Upper lobe of left lung (tissue), 6 donors: ENCODE results near the gene MYMK. TPM values are rescaled to one million over a fixed set of nuclear protein-coding genes. Genes with fewer than 3 reads are reported as not detected.

Experiments
- ATAC-seq, 2 donors: fragments of 200-7000 bp; cut with Tn5 transposase; one replicate each; pipeline ENCODE4 v1.9.1; 2022; ENCODE audit warnings: mild to moderate bottlenecking in 2 of 2, moderate library complexity in 2 of 2; ENCODE audit not compliant: low FRiP score in 2 of 2
- DNase-seq, 2 donors: peaks; one replicate each; pipeline ENCODE4 v3.0.0-alpha.2; 2019 to 2020
- H3K27ac ChIP-seq, 4 donors: fragments of 200-600 bp; sonication (generic); one replicate each; pipeline ENCODE4 v1.5.1; 2016 to 2019
- H3K27me3 ChIP-seq, 4 donors: fragments of 200-600 bp; sonication (generic); one replicate each; pipeline ENCODE4 v1.5.1; 2017 to 2019
- H3K36me3 ChIP-seq, 4 donors: fragments of 200-600 bp; sonication (generic); one replicate each; pipeline ENCODE4 v1.5.1; 2016 to 2019
- H3K4me1 ChIP-seq, 4 donors: fragments of 200-600 bp; sonication (generic); one replicate each; pipeline ENCODE4 v1.5.1; 2018 to 2019
- H3K4me3 ChIP-seq, 4 donors: fragments of 200-600 bp; sonication (generic); one replicate each; pipeline ENCODE4 v1.5.1; 2017 to 2019; ENCODE audit warnings: mild to moderate bottlenecking in 2 of 4, moderate library complexity in 1 of 4
- H3K9me3 ChIP-seq, 4 donors: fragments of 200-600 bp; sonication (generic); one replicate each; pipeline ENCODE4 v1.5.1; 2018 to 2019
- CTCF ChIP-seq, 6 experiments: fragments of 450-650 bp in 4 of 6; fragments of 200-600 bp in 2 of 6; sonication (generic) in 2 of 6; IDR thresholded peaks; one replicate each; pipeline ENCODE4 v1.5.1; 2016 to 2019; ENCODE audit warnings: antibody characterized with exemption in 6 of 6
- EP300 ChIP-seq, 4 donors: sonication (generic); formaldehyde crosslinking; IDR thresholded peaks; one replicate each; pipeline ENCODE4 v1.5.1; 2017; ENCODE audit warnings: antibody characterized with exemption in 4 of 4, control low read depth in 2 of 4
- POLR2A ChIP-seq, 4 donors: fragments of 450-650 bp; IDR thresholded peaks; one replicate each; pipeline ENCODE4 v1.5.1; 2016 to 2017; ENCODE audit warnings: antibody characterized with exemption in 4 of 4, mild to moderate bottlenecking in 2 of 4
- POLR2AphosphoS5 ChIP-seq, 2 donors: sonication (generic); formaldehyde crosslinking; IDR thresholded peaks; one replicate each; pipeline ENCODE4 v1.5.1; 2017; ENCODE audit warnings: antibody characterized with exemption in 2 of 2
- WGBS, 2 donors: methylation state at CpG; one replicate each; pipeline ENCODE4 v1.1.5; 2017 to 2018; 5-methylcytosine and 5-hydroxymethylcytosine counted together
- total RNA-seq, 6 donors: library from RNA; depleted of rRNA in 4 of 6; stranded (reverse); fragments of >200 nt in 4 of 6; gene quantifications; one replicate each; pipeline versions ENCODE4 v1.1.0 to v1.2.1, GENCODE V29; 2016 to 2021
- donor health status: DM: no; HTN: no; CAD: no; lungs with moderate emphysema.
- donor health status: DM: no; HTN: yes; CAD: no; lungs with severe emphysema.

Gene MYMK
- total RNA-seq, 6 donors from 2014 or later, result not detected

- ATAC-seq (no peak), DNase-seq (no peak)
- Histone ChIP-seq H3K27ac (no peak overlapping the region), H3K36me3 (no peaks in the 10 kb centered on the region), H3K27me3 (peaks cover 0 to 3% (median 0%) of the 10 kb centered on the region in 4 donors), H3K4me1 (peaks cover 18 to 23% (median 20%) of the 10 kb centered on the region in 4 donors), H3K9me3 (no peaks in the 10 kb centered on the region), H3K4me3 (no peak overlapping the region)
- TF ChIP-seq CTCF (IDR thresholded peaks at IDR 0.05), result no peak
- no peak for TF ChIP-seq EP300 (IDR thresholded peaks at IDR 0.05)
- no peak for TF ChIP-seq POLR2A (IDR thresholded peaks at IDR 0.05)
- TF ChIP-seq POLR2AphosphoS5 (IDR thresholded peaks at IDR 0.05), result no peak
- WGBS, 2 donors, result 73 to 88% methylated on average over 10 of the region's 10 CpGs
Measured at GRCh38 chr9:133511607-133512006, 13.2 kb downstream of the MYMK start.

GRCh38 chr9:133510926-133511505 lies 13.7 kb downstream of the MYMK start:
- no peak for TF ChIP-seq CTCF (IDR thresholded peaks at IDR 0.05)
- TF ChIP-seq POLR2AphosphoS5 (IDR thresholded peaks at IDR 0.05), result no peak
- no peak for TF ChIP-seq EP300 (IDR thresholded peaks at IDR 0.05)
- no peak for TF ChIP-seq POLR2A (IDR thresholded peaks at IDR 0.05)

GRCh38 chr9:133509179-133510083 lies 15.3 kb downstream of the MYMK start:
- H3K4me3 ChIP-seq, result peak overlapping the region in 1 of 4 donors; percentile 1
- ATAC-seq (peak in 1 of 2 donors; percentile 12), DNase-seq (peak; percentile 33 to 79)
- H3K27ac ChIP-seq, result peak overlapping the region in 1 of 4 donors; percentile 51
- peaks cover 15 to 37% (median 18%) of the 10 kb centered on the region in 4 donors for H3K4me1 ChIP-seq
- TF ChIP-seq EP300 (IDR thresholded peaks at IDR 0.05) (no peak), POLR2A (IDR thresholded peaks at IDR 0.05) (no peak), POLR2AphosphoS5 (IDR thresholded peaks at IDR 0.05) (no peak), CTCF (IDR thresholded peaks at IDR 0.05) (no peak)
- 5 to 8% methylated on average over 7 to 26 of the region's 26 CpGs for WGBS, 2 donors
- no peaks in the 10 kb centered on the region for H3K9me3 ChIP-seq
- no peaks in the 10 kb centered on the region for H3K36me3 ChIP-seq
- H3K27me3 ChIP-seq, result no peaks in the 10 kb centered on the region

More at GRCh38 chr9:133510926-133511505, 13.7 kb downstream of the MYMK start:
- H3K9me3 ChIP-seq, result no peaks in the 10 kb centered on the region
- H3K4me3 ChIP-seq, result no peak overlapping the region
- WGBS, 2 donors, result 40 to 81% methylated on average over 1 to 11 of the region's 27 CpGs
- ATAC-seq (no peak), DNase-seq (peak in 1 of 2 donors; percentile 72)
- H3K36me3 ChIP-seq, result no peaks in the 10 kb centered on the region
- peaks cover 18 to 29% (median 20%) of the 10 kb centered on the region in 4 donors for H3K4me1 ChIP-seq
- peaks cover 0 to 3% (median 0%) of the 10 kb centered on the region in 4 donors for H3K27me3 ChIP-seq
- no peak overlapping the region for H3K27ac ChIP-seq

- no peaks in the 10 kb centered on the region for H3K27me3 ChIP-seq
- ATAC-seq, result no peak
Measured at GRCh38 chr9:133508046-133508445, 16.7 kb downstream of the MYMK start.

GRCh38 chr9:133507246-133507965 lies 17.4 kb downstream of the MYMK start:
- H3K4me3 ChIP-seq, result no peak overlapping the region
- H3K27ac ChIP-seq, result peak overlapping the region in 2 of 4 donors; percentile 10 to 75
- DNase-seq, result no peak
- H3K9me3 ChIP-seq, result peaks cover 1 to 4% (median 2%) of the 10 kb centered on the region in 4 donors
- H3K4me1 ChIP-seq, result peaks cover 13 to 33% (median 14%) of the 10 kb centered on the region in 4 donors
- no peak for ATAC-seq
- H3K36me3 ChIP-seq, result no peaks in the 10 kb centered on the region
- TF ChIP-seq EP300 (IDR thresholded peaks at IDR 0.05), result no peak
- TF ChIP-seq POLR2A (IDR thresholded peaks at IDR 0.05), result no peak
- TF ChIP-seq POLR2AphosphoS5 (IDR thresholded peaks at IDR 0.05), result no peak
- TF ChIP-seq CTCF (IDR thresholded peaks at IDR 0.05), result no peak
- 94 to 95% methylated on average over 24 of the region's 24 CpGs for WGBS, 2 donors
- no peaks in the 10 kb centered on the region for H3K27me3 ChIP-seq

More at GRCh38 chr9:133508046-133508445, 16.7 kb downstream of the MYMK start:
- H3K4me1 ChIP-seq, result peaks cover 13 to 33% (median 14%) of the 10 kb centered on the region in 4 donors
- 94% methylated on average over 8 of the region's 8 CpGs; no CpG with 5 or more reads in 1 of the 2 donors for WGBS, 2 donors
- no peak overlapping the region for H3K4me3 ChIP-seq
- TF ChIP-seq POLR2AphosphoS5 (IDR thresholded peaks at IDR 0.05), result no peak
- no peaks in the 10 kb centered on the region for H3K9me3 ChIP-seq
- no peak for DNase-seq
- no peak overlapping the region for H3K27ac ChIP-seq
- no peaks in the 10 kb centered on the region for H3K36me3 ChIP-seq
